HUES64 (cell line): Measurements from ENCODE around the gene SMYD5.

Source experiments
- H3K27ac ChIP-seq: 2 replicates; pipeline ENCODE4 v1.7.0; 2013; ENCODE audit warnings: low read depth, low read length, inconsistent platforms
- H3K27me3 ChIP-seq: 2 replicates; pipeline ENCODE4 v1.6.1; 2013; ENCODE audit warnings: mild to moderate bottlenecking, low read length; ENCODE audit not compliant: insufficient read depth
- H3K36me3 ChIP-seq: 2 replicates; pipeline ENCODE4 v1.6.1; 2013; ENCODE audit warnings: mild to moderate bottlenecking, low read length; ENCODE audit not compliant: insufficient read depth
- H3K4me1 ChIP-seq: 2 replicates; pipeline ENCODE4 v1.6.1; 2013; ENCODE audit warnings: mild to moderate bottlenecking, low read length, moderate library complexity; ENCODE audit not compliant: insufficient read depth
- H3K4me3 ChIP-seq: 2 replicates; pipeline ENCODE4 v1.5.1; 2013; ENCODE audit warnings: mild to moderate bottlenecking, low read length, moderate library complexity
- H3K9ac ChIP-seq: 2 replicates; pipeline ENCODE4 v1.6.1; 2013; ENCODE audit warnings: mild to moderate bottlenecking, low read depth, low read length
- H3K9me3 ChIP-seq: 2 replicates; pipeline ENCODE4 v1.6.1; 2013; ENCODE audit warnings: low read depth, low read length; ENCODE audit not compliant: insufficient read depth
- WGBS: fragments of 150-250, 120-280 bp; methylation state at CpG from one replicate; pipeline ENCODE4 v1.1.7; 2013; ENCODE audit warnings: missing lambda C conversion rate; 5-methylcytosine and 5-hydroxymethylcytosine counted together

The SMYD5 gene

DNA sequence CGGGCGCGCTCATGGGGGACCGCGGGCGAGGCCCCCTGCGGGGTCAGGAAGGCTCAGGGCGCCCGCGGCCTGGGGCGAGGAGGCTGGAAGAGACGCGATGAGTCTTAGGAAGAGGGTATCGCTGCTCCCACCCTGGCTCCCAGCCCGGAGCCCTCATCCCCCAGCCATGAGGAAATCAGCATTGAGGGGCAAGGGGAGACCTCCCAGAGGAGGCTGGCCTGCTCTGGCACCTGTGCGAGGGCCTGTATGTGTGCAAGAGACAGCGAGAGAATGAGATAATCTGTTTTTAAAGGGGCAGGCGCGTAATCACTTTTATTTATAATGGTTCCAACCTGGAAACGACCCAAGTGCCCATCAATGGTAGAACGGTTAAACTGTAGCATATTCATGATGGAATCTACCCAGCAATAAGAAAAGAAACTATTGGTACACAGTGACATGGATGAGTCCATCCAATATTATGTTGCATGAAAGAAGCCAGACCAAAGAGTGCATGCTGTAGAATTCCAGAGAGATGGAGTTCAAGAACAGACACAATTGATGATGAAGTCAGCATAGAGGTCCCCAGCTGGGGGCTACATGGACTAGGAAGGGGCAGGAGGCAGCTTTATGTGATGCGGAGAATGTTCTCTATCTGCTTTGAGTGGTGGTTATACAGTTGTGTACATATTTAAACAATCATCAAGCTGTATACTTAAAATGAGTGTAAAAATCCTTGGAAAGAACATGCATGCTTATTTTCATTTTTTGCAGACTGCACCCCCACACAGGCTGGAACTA lies 55.8 kb downstream of the SMYD5 start:
- Histone ChIP-seq H3K9me3 (no peaks in the 10 kb centered on the region), H3K36me3 (no peaks in the 10 kb centered on the region), H3K27me3 (peaks cover 47% of the 10 kb centered on the region), H3K9ac (peak overlapping the region; percentile 54; the same call in 1 of the 2 replicates), H3K27ac (no peak overlapping the region), H3K4me1 (no peaks in the 10 kb centered on the region), H3K4me3 (peak overlapping the region; percentile 51)
- 20% methylated on average over 21 of the region's 22 CpGs for WGBS

DNA sequence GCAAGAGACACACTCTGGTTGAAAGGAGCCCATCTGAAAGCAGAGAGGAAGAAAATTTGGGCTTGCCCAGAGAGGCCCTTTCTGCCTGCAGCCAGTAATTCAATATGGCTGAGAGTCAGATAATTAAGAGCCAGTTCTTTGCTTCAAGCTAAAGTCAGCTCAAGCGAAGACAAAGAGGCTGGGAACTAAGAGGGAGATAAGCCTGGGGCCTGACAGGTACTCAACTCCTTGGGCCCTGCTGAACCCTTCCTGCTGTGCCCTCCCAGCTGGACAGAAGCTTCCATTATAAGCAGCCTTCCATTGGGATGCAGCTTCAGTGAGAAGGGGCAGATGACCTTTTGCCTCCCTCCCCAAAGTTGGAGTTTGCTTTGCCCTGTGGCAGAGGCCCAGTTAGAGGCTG lies 58.2 kb downstream of the SMYD5 start:
- Histone ChIP-seq H3K36me3 (0 out of 2 replicates have a peak, but pooled peaks cover 1% of the 10 kb centered on the region), H3K4me1 (no peaks in the 10 kb centered on the region), H3K27ac (no peak overlapping the region), H3K9me3 (no peaks in the 10 kb centered on the region), H3K4me3 (no peak overlapping the region), H3K9ac (no peak overlapping the region), H3K27me3 (peaks cover 43% of the 10 kb centered on the region)
- 80% methylated on average over 1 of the region's 1 CpG for WGBS
